B cell (primary cell): ENCODE results near the gene TMEM30B.

Experiments
- CTCF ChIP-seq: fragments of 200-600 bp; IDR thresholded peaks from one replicate; pipeline ENCODE4 v1.8.0; 2022; ENCODE audit warnings: antibody characterized with exemption, mild to moderate bottlenecking
- EZH2 ChIP-seq: IDR thresholded peaks from 2 replicates; pipeline ENCODE4 v1.6.1; 2012; ENCODE audit warnings: borderline replicate concordance, low read depth, mild to moderate bottlenecking, moderate library complexity, low read length; ENCODE audit not compliant: insufficient read depth, poor library complexity, severe bottlenecking

GRCh38 chr14:61300754-61301153, 19.6 kb upstream of the TMEM30B start:
- TF ChIP-seq CTCF (no peak), EZH2 (no peak)
